HG02678 (cell line): ENCODE results near the gene SSTR1.
"Not testable (repeated sequence)": the region's sequence is repeated elsewhere in the genome, so short reads cannot be mapped to it uniquely, and the experiment has no call there.

Experiments used
- ATAC-seq: cut with Tn5 transposase; IDR thresholded peaks from one replicate; pipeline ENCODE4 v1.9.1; 2021; ENCODE audit warnings: mild to moderate bottlenecking, moderate library complexity; ENCODE audit not compliant: unreplicated experiment

The SSTR1 gene, protein sequence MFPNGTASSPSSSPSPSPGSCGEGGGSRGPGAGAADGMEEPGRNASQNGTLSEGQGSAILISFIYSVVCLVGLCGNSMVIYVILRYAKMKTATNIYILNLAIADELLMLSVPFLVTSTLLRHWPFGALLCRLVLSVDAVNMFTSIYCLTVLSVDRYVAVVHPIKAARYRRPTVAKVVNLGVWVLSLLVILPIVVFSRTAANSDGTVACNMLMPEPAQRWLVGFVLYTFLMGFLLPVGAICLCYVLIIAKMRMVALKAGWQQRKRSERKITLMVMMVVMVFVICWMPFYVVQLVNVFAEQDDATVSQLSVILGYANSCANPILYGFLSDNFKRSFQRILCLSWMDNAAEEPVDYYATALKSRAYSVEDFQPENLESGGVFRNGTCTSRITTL

DNA sequence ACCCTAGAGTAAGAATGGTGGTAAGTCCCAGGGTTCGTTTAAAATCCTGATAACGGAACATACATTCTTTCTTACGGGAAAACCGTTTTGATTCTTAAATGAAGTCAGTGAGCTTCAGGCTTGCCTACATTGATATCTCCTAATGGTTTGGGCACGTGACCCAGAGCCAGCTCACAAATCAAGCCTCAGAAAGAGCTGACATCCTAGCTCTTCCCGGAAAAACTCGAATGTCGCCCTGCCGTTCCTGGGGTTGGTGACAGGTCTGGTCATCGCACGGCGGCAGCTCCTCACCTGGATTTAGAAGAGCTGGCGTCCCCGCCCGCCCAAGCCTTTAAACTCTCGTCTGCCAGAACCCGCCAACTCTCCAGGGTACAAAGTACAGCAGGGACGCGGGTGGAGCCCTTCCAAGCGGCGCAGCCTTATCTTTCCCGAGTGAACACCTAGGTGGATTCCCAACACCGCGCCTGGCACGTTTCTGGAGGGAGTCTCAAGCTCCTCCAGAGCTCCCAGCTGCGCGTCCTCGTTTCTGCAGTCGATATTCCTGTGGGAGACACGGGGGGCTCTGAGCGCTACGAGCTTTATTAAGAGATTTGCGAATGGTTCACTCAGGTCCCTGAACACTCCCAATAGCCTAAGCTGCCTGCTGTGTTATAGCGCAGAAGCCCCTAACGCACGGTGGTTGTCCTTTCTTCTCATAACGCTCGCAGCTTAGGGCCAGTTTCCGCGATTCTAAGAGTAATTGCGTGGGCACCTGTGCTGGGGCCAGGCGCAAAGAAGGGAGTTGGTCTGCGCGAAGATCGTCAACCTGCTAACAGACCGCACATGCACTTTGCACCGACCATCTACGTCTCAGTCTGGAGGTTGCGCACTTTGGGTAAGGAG, at the start of gene SSTR1:
Gene SSTR1 (plus strand): TSS at position 169 of the 882 bp plus-strand sequence. CDS start 1,486 bp downstream, outside the sequence.
- no peak for ATAC-seq

DNA sequence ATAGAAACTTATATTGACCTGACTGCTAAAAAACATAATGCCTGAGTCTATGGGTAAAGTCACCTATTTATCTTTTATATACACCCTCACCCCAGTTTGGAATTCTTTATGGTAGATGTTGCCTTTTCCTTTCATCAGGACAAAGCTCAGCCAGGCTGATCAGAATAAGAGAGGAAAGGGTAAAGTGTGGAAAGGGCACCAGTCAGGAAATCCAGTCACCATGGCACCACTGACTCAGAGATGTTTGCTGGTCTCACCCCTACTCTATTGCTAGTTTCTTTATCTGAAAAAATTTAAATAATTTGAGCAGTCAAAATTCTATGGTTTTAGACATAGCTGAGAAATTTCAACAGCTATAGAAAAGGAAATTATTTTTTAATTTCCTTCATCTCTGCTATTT, 49.2 kb upstream of the SSTR1 start:
- no peak for ATAC-seq

DNA sequence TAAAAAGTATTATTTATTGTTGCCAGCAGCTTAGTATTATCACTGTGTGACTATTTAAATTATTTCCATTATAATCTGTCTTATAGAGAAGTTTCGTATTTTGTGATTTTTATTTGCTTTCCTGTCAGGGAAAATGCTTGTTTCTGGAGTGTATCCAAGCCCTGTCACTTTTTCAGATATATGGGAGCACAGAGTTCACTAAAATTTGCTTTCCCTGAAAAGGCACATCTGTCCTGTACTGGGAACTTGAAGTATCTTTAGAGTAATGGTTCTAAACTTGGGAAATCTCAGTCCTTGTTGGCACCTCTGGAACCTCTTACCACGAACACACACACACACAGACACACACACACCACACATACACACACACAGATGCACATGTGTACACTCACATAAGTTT, 39.3 kb upstream of the SSTR1 start:
- no peak for ATAC-seq

DNA sequence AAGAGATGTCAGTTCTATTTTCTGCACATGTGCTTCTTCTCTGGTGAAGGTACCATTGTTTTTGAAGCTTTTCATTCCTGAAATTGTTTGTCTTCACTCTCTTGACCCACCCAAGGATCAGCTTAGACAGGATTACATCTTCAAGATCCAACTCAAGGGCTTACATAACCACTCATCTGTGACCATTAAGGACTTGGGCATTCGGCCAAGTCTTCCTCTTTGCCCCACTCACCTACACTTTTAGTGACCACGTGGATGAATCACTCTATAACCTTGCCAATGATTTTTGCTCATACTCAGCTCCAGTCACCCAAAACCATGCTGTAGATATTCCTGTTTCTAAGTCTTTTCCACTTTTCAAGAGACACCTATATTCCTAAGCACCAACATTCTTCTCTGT, 36.5 kb upstream of the SSTR1 start:
- no peak for ATAC-seq

DNA sequence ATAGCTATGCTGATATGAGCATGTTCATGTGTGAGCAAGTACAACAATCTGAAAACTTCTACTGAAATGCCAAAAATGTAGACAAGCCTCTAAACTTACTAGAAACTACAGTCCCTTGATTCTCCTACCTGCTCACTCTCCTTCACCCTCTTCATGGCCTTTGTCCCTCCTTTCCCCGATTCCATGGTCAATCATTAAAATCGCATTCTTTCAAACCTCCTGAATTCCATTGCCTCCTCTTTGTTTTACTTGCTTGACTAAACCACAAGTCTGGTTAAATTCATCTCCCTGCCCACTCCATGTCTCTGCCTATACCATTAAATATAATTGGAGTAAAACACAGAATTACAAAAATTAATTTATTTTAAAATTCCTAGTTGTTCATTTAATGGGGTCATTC, 33.0 kb upstream of the SSTR1 start:
- no peak for ATAC-seq

DNA sequence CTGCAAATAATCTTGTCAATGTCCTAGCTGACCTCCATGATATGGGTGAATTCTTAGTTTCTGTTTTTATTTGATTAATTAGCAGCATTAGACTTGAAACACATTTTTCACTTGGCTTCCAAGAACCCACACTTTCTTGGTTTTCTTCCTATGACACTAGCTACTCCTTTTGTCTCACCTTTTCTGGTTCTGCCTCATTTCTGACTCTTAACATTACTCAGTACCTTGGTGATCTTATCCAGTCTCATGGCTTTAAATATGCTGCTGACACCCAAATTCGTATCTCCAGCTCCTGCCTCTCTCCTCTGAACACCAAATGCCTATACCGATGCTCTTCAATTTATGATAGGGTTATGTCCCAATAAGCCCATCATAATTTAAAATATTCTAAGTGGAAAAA, 32.0 kb upstream of the SSTR1 start:
- ATAC-seq: no peak

DNA sequence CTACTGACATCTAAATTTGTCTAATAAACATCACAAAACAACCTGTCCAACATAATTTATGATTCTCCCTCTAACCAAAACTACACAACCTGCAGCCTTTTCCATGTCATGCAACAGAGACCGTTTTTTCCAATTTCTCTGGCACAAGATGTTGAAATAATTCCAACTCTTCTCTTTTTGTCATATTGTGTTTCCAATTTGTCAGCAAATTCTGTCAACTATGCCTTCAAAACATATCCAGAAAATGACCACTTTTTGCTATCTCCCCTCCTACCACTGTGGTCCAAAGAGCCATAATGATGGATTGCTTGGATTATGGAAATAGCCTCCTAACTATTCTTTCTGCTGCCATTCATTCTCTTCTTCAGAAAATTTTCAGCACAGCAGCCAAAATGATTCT, 31.3 kb upstream of the SSTR1 start:
- ATAC-seq: no peak

DNA sequence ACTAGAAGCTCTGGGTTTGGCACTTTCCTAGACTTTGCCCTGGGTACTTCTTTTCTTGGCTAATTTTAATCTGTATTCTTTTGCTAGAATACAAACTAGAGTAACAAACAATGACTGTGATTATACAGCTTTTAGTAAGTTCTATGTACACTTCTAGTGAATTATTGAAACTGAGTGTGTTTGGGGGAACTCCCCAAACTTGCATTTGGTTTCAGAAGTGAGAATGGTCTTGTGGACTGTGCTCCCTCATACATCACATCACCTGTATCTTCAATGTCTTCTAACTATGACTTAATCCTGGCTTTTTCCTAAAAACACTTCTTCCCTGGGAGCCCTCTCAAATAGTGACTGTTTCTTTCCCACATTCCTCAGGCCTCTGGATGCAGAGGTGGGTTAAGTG, 23.6 kb upstream of the SSTR1 start:
- no peak for ATAC-seq

DNA sequence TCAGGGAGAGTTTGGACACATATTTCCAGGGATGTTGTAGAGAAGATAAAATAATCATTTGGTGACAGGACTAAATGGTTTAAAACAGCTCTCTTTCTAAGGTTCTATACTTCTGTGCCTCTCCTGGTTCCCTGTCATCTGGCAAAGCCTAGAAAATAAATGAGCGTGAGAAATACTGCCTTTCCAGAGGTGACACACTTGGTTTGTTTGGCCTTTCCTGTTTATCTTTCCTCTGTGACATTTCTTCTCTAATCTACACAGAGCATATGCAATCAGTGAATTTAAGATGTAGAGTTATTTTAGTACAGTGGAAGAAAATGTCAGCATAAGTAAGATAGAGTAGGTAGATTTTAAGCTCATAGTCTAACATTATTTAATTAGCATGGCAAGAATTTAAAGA, 22.0 kb upstream of the SSTR1 start:
- no peak for ATAC-seq

DNA sequence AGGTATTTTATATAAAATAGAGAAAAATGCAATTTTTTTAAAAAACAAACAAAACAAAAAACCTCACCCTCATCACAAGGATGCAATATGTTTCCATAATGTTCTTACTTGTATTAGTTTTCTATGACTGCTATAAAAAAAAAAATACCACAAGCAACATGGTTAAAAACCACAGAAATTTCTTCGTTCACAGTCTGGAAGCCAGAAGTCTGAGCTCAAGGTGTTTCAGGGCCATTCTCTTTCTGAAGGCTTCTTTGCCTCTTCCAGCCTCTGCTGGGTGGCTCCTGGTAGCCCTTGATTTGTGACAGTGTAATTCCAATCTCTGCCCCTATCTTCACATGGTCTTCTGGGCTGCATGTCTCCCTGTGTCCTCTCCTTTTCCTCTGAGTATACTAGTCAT, 21.5 kb upstream of the SSTR1 start:
- ATAC-seq: no peak

DNA sequence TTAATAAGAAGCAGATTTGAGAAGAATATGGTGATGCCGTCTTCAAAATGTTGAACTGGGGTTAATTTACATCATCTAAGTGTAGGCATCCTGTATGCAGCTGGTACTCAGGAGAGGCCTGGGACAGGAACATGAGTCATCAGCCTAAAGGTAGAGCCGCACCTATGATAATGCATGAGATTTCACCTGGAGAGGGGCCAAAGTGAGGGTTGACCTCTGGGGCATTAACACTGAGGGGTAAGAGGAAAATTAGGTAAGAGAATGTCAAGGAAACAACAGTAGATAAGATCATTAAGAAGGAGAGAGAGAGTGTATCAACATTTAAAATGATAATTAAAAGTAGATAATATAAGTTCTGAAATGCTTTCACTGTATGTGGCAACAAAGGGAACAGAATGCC, 20.2 kb upstream of the SSTR1 start:
- ATAC-seq: no peak

DNA sequence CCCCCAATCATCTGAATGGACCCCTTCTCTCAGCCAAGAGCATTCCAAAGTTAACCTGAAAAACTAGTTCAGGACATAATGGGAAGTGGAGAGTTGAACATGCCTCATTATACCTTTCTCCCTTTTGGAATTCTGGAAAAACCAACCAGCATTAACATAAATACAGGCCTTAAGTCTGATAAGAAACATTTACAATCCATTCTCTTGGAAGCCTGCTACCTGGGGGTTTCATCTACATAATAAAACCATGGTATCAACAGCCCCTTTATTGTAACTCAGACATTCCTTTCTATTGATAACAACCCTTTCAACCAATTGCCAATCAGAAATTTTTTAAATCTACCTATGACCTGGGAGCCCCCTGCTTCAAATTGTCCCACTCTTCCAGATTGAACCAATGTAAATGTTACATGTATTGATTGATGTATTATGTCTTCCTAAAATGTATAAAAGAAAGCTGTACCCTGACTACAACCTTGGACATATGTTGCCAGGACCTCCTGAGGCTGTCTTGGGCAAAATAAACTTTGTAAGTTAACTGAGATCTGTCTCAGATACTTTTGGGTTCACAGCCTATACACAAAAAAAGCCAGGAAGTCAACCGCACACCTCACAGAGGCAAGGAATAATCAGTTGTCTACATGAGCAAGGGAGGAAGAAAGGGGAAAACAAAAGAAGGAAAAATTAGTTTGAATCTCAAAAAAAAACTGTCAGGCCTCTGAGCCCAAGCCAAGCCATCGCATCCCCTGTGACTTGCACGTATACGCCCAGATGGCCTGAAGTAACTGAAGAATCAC, 17.6 kb upstream of the SSTR1 start:
- no peak for ATAC-seq

DNA sequence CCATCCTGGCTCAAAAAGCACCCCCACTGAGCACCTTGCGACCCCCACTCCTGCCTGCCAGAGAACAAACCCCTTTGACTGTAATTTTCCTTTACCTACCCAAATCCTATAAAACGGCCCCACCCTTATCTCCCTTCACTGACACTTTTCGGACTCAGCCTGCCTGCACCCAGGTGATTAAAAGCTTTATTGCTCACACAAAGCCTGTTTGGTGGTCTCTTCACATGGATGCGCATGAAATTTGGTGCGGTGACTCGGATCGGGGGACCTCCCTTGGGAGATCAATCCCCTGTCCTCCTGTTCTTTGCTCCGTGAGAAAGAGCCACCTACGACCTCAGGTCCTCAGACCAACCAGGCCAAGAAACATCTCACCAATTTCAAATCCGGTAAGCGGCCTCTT, 16.9 kb upstream of the SSTR1 start:
- not testable (repeated sequence) for ATAC-seq

DNA sequence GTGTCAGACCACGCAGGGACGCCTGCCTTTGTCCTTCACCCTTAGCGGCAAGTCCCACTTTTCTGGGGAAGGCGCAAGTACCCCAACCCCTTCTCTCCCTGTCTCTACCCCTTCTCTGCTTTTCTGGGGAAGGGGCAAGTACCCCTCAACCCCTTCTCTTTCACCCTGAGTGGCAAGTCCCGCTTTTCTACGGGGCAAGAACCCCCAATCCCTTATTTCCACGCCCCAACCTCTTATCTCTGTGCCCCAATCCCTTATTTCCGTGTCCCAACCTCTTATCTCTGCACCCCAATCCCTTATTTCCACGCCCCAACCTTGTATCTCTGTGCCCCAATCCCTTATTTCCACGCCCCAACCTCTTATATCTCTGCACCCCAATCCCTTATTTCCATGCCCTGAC, 16.2 kb upstream of the SSTR1 start:
- ATAC-seq: not testable (repeated sequence)

DNA sequence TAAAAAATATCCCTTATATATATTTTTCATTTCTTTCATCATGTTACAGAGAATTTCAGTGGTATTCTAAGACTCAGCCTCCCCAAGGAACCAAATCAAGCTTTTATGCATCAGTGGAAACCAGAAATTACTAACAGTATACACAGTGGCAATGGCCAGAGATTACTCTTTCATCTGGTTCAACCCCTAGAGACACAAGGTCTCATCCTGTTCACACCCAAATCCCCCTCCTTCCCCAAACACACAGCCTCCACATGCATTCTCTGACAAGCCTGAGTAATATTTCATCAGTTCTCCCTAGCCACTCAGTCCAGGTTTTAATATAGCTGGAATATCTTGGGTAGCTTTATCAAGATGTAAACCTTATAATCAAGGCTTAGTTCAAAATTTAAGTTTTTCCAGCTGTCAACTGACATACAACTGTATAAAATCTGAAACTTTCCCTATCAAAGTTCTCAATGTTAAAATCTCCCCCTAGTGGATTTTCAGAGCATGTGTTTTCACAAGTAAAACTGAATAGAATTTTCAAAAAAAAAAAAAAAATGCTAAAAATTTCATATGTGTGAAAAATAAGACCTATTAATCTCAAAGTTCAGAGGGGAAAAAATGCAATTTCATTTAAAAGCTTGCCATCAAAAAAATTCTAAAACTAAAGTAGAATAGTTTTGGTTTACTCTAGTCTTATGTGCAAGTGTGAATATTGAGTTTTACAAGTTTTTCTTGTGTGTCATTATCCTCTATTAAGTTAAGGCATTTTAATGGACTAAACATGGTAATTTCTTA, 10.5 kb upstream of the SSTR1 start:
- ATAC-seq: no peak

DNA sequence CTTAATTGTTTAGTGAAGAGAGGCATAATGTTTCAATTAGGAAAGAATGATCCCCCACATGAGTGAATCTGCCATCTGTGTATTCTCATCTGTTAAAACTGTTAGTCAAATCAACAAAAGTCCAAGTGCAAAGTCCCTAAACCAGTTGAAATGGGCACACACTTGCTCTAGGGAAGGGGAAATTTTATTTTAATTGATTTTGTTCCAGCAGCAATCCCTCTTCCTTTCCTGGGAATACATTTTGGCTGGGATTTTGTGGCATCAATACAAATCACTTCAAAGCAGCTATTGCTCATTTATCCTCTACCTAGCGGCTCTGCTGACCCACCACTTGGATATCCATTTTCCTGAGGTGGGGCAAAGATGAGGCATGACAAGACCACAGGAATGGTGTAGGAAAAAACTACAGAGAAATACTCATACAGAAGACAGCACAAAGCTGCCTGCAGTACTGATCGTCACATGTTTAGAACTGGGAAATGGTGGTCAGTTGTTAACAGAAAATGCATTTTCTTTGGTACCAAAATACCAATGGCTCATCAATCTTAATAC, 9.8 kb upstream of the SSTR1 start:
- no peak for ATAC-seq

DNA sequence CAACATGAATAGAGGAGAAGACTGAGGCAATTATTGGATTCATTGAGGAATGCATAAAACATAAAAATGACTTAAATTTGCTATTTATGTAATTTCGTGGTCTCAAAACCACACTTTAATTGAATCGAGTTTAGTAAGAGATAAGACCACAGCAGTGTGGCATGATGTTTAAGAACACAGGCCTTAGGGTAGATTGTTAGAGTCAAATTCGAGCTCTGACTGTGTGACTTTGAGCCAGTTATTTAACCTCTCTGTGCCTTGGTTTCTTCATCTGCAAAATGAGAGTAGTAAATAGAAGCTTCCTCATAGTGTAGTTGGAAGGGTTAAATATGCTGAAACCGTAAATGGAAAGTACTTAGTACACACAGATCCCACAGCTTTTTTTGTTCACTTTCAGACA, 9.3 kb upstream of the SSTR1 start:
- no peak for ATAC-seq

DNA sequence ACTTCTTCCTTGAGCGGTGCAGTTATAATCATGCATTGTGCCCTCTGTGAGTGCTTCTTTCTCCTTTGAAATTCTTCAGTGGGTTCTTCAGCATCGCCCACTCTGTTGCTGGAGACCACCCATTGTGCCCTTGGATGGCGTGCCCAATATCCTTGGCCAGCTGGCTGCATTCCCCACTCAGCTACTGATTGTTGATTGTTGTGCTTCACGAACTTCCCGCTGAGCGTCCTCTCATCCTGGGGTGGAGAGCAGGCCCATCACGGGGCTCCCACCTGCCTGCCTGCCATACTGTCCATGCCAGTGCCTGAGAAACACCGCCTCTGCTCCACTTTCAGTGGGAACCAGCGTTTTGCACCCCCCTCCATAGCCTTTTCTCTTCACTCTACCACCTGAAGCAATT, 8.6 kb upstream of the SSTR1 start:
- ATAC-seq: no peak

DNA sequence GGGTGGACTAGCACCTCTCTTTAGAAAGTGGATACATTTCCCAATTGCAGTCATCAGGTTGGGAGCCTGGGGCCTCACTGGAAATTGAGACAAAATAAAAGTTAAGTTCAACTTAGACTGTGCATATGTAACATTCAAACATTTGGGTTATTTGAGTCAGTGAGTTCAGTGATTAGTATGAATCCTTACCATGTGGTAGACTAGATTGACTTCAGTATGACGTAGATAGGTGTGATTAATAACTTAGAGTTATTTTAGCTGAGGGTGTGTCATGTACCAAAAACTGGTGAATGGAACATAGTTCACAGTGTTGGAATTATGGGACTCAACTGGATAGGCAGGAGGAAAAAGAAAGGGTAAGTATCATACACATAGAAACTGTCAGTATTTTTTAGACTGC, 8.0 kb upstream of the SSTR1 start:
- ATAC-seq: no peak

DNA sequence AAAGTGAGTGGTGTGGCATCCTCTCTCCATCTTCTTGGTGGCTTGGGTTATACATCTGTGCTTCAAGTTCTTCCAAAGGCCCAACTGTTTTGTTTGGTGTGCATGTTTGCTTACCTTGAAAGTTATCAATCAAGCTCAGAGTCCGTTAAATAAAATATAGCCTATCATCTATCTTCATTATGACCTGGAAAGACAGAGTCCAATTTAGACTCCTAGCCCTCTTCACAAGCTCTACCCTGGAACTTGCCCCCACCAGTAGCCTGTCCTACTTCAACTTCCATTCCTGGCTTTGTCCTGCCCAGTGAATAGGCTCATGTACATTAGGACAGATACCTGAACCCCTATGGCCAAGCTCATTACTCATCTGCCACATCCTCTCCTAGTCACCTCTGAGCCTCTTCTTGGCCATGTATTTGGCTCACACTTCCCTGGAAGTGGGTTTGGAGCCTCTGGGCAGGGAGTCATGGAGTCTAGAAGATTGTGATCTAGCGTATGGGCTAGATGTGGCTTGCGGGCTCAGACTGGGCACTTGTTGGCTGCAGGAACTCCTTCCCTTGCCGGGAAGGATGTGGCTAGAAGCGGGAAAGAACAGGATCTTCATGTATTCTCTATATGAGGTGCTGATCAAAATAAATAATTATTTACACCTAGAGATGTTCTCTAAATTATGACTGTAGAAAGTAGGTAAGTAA, 6.4 kb upstream of the SSTR1 start:
- no peak for ATAC-seq
